Stimulated activated effector memory CD8-positive, alpha-beta T cell treated with anti-CD3 and anti-CD28 coated beads, Interleukin-12 subunit alpha, Interleukin-12 subunit beta, amount 100 ng/mL, for 72 hours (primary cell): ENCODE results near the gene DMD.
"Not testable (repeated sequence)": the region's sequence is repeated elsewhere in the genome, so short reads cannot be mapped to it uniquely, and the experiment has no call there.

ENCODE experiments used
- ATAC-seq: fragments of 150-1000 bp; cut with Tn5 transposase; 2 replicates; pipeline ENCODE4 v1.10.0; 2021
- DNase-seq, 2 donors: peaks; one replicate each; pipeline ENCODE4 v3.0.0; 2021 to 2022; ENCODE audit warnings: low spot score in 2 of 2
- H3K27ac Mint-ChIP-seq: one replicate; pipeline ENCODE4 v1.8.0; 2022; ENCODE audit warnings: mild to moderate bottlenecking, mixed read lengths
- H3K36me3 Mint-ChIP-seq: one replicate; pipeline ENCODE4 v1.8.0; 2022; ENCODE audit warnings: mild to moderate bottlenecking, mixed read lengths
- H3K4me1 Mint-ChIP-seq: one replicate; pipeline ENCODE4 v1.8.0; 2022; ENCODE audit warnings: mixed read lengths
- H3K4me3 Mint-ChIP-seq: one replicate; pipeline ENCODE4 v1.8.0; 2022; ENCODE audit warnings: mild to moderate bottlenecking, mixed read lengths
- H3K9me3 Mint-ChIP-seq: one replicate; pipeline ENCODE4 v1.8.0; 2022; ENCODE audit warnings: mixed read lengths

Gene DMD

GRCh38 chrX:31609130-31609529 is 1602.2 kb downstream of the DMD start:
- no peak overlapping the region for H3K4me3 Mint-ChIP-seq
- ATAC-seq (no peak), DNase-seq (no peak)
- H3K4me1 Mint-ChIP-seq = no peaks in the 10 kb centered on the region
- no peaks in the 10 kb centered on the region for H3K9me3 Mint-ChIP-seq
- no peaks in the 10 kb centered on the region for H3K36me3 Mint-ChIP-seq
- H3K27ac Mint-ChIP-seq = no peak overlapping the region

GRCh38 chrX:31608638-31609037 is 1602.7 kb downstream of the DMD start:
- ATAC-seq (no peak), DNase-seq (no peak)
- Mint-ChIP-seq H3K4me1 (no peaks in the 10 kb centered on the region), H3K27ac (no peak overlapping the region), H3K9me3 (no peaks in the 10 kb centered on the region), H3K36me3 (no peaks in the 10 kb centered on the region), H3K4me3 (no peak overlapping the region)

GRCh38 chrX:31606771-31607170 is 1604.6 kb downstream of the DMD start:
- ATAC-seq = no peak
- H3K27ac Mint-ChIP-seq = no peak overlapping the region
- DNase-seq = no peak
- H3K36me3 Mint-ChIP-seq = no peaks in the 10 kb centered on the region
- H3K4me1 Mint-ChIP-seq = no peaks in the 10 kb centered on the region
- H3K9me3 Mint-ChIP-seq = no peaks in the 10 kb centered on the region
- no peak overlapping the region for H3K4me3 Mint-ChIP-seq

GRCh38 chrX:31604629-31605221 is 1606.6 kb downstream of the DMD start:
- Mint-ChIP-seq H3K4me1 (no peaks in the 10 kb centered on the region), H3K36me3 (no peaks in the 10 kb centered on the region), H3K4me3 (no peak overlapping the region), H3K27ac (no peak overlapping the region), H3K9me3 (no peaks in the 10 kb centered on the region)
- DNase-seq = no peak
- ATAC-seq = no peak

GRCh38 chrX:31603411-31604120 is 1607.8 kb downstream of the DMD start:
- no peak for ATAC-seq
- Mint-ChIP-seq H3K4me3 (no peak overlapping the region), H3K4me1 (no peaks in the 10 kb centered on the region), H3K9me3 (no peaks in the 10 kb centered on the region), H3K36me3 (no peaks in the 10 kb centered on the region), H3K27ac (no peak overlapping the region)
- no peak for DNase-seq

GRCh38 chrX:31600823-31601222 is 1610.5 kb downstream of the DMD start:
- no peaks in the 10 kb centered on the region for H3K9me3 Mint-ChIP-seq
- DNase-seq = no peak
- no peak overlapping the region for H3K27ac Mint-ChIP-seq
- H3K4me3 Mint-ChIP-seq = no peak overlapping the region
- ATAC-seq = no peak
- no peaks in the 10 kb centered on the region for H3K36me3 Mint-ChIP-seq
- H3K4me1 Mint-ChIP-seq = no peaks in the 10 kb centered on the region

GRCh38 chrX:31593353-31593752 is 1618.0 kb downstream of the DMD start:
- no peak overlapping the region for H3K4me3 Mint-ChIP-seq
- no peak for DNase-seq
- H3K36me3 Mint-ChIP-seq = no peaks in the 10 kb centered on the region

GRCh38 chrX:31591355-31591754 is 1620.0 kb downstream of the DMD start:
- Mint-ChIP-seq H3K27ac (no peak overlapping the region), H3K4me1 (no peaks in the 10 kb centered on the region), H3K36me3 (no peaks in the 10 kb centered on the region), H3K4me3 (no peak overlapping the region), H3K9me3 (peaks cover 2% of the 10 kb centered on the region)
- DNase-seq (no peak), ATAC-seq (no peak)

More at GRCh38 chrX:31593353-31593752, 1618.0 kb downstream of the DMD start:
- peaks cover 2% of the 10 kb centered on the region for H3K9me3 Mint-ChIP-seq
- H3K27ac Mint-ChIP-seq = no peak overlapping the region
- H3K4me1 Mint-ChIP-seq = no peaks in the 10 kb centered on the region
- ATAC-seq = no peak

GRCh38 chrX:31590581-31591114 is 1620.7 kb downstream of the DMD start:
- H3K9me3 Mint-ChIP-seq = peaks cover 2% of the 10 kb centered on the region
- no peak overlapping the region for H3K27ac Mint-ChIP-seq
- no peaks in the 10 kb centered on the region for H3K36me3 Mint-ChIP-seq
- no peak overlapping the region for H3K4me3 Mint-ChIP-seq
- ATAC-seq (no peak), DNase-seq (no peak)
- H3K4me1 Mint-ChIP-seq = no peaks in the 10 kb centered on the region

- Mint-ChIP-seq H3K9me3 (peaks cover 2% of the 10 kb centered on the region), H3K27ac (no peak overlapping the region), H3K4me1 (no peaks in the 10 kb centered on the region), H3K36me3 (no peaks in the 10 kb centered on the region), H3K4me3 (no peak overlapping the region)
- ATAC-seq (no peak), DNase-seq (no peak)
These were observed 1621.8 kb downstream of the DMD start for GRCh38 chrX:31589503-31589902.

GRCh38 chrX:31588355-31588754 is 1623.0 kb downstream of the DMD start:
- Mint-ChIP-seq H3K9me3 (peaks cover 3% of the 10 kb centered on the region), H3K4me3 (no peak overlapping the region), H3K4me1 (no peaks in the 10 kb centered on the region), H3K27ac (no peak overlapping the region), H3K36me3 (no peaks in the 10 kb centered on the region)
- no peak for ATAC-seq
- DNase-seq = no peak

GRCh38 chrX:31583892-31584291 is 1627.5 kb downstream of the DMD start:
- DNase-seq = not testable (repeated sequence)

GRCh38 chrX:31580726-31581125 is 1630.6 kb downstream of the DMD start:
- no peak overlapping the region for H3K4me3 Mint-ChIP-seq
- H3K36me3 Mint-ChIP-seq = no peaks in the 10 kb centered on the region
- H3K27ac Mint-ChIP-seq = no peak overlapping the region
- DNase-seq (no peak), ATAC-seq (no peak)
- peaks cover 5% of the 10 kb centered on the region for H3K9me3 Mint-ChIP-seq
- no peaks in the 10 kb centered on the region for H3K4me1 Mint-ChIP-seq

More at GRCh38 chrX:31583892-31584291, 1627.5 kb downstream of the DMD start:
- not testable (repeated sequence) for H3K36me3 Mint-ChIP-seq, H3K27ac Mint-ChIP-seq, H3K4me3 Mint-ChIP-seq, ATAC-seq, H3K4me1 Mint-ChIP-seq, H3K9me3 Mint-ChIP-seq

- no peak overlapping the region for H3K4me3 Mint-ChIP-seq
- H3K27ac Mint-ChIP-seq = no peak overlapping the region
- no peak for DNase-seq
- no peak for ATAC-seq
- H3K4me1 Mint-ChIP-seq = no peaks in the 10 kb centered on the region
- no peaks in the 10 kb centered on the region for H3K36me3 Mint-ChIP-seq
- H3K9me3 Mint-ChIP-seq = peaks cover 5% of the 10 kb centered on the region
These were observed 1631.1 kb downstream of the DMD start for GRCh38 chrX:31580227-31580626.

GRCh38 chrX:31572360-31572759 is 1639.0 kb downstream of the DMD start:
- ATAC-seq (no peak), DNase-seq (no peak)
- Mint-ChIP-seq H3K4me1 (no peaks in the 10 kb centered on the region), H3K36me3 (no peaks in the 10 kb centered on the region), H3K4me3 (no peak overlapping the region), H3K27ac (no peak overlapping the region), H3K9me3 (peaks cover 2% of the 10 kb centered on the region)

GRCh38 chrX:31570658-31571057 is 1640.7 kb downstream of the DMD start:
- peaks cover 2% of the 10 kb centered on the region for H3K9me3 Mint-ChIP-seq
- ATAC-seq = no peak
- H3K27ac Mint-ChIP-seq = no peak overlapping the region
- H3K4me1 Mint-ChIP-seq = no peaks in the 10 kb centered on the region
- no peak overlapping the region for H3K4me3 Mint-ChIP-seq
- no peaks in the 10 kb centered on the region for H3K36me3 Mint-ChIP-seq
- no peak for DNase-seq
